Neuronal stem cell (in vitro differentiated cells): Measurements from ENCODE around the gene MYL10.
A peak's percentile ranks its signal among the peaks of the same experiment; 100 is the strongest.

Experiments used
- DNase-seq: peaks from one replicate; pipeline ENCODE4 v3.0.0-alpha.2; 2013; ENCODE audit warnings: low spot score
- H2AFZ ChIP-seq: one replicate; pipeline ENCODE4 v1.6.1; 2013; ENCODE audit warnings: mild to moderate bottlenecking, low read length, inconsistent platforms
- H2AK5ac ChIP-seq: 2 replicates; pipeline ENCODE4 v1.6.1; 2013; ENCODE audit warnings: low read depth, mild to moderate bottlenecking, inconsistent platforms, low read length, moderate library complexity, mixed read lengths
- H2BK120ac ChIP-seq: 2 replicates; pipeline ENCODE4 v1.6.1; 2013; ENCODE audit warnings: low read depth, mild to moderate bottlenecking, inconsistent platforms, low read length, moderate library complexity, mixed read lengths
- H2BK12ac ChIP-seq: one replicate; pipeline ENCODE4 v1.6.1; 2013; ENCODE audit warnings: low read length, inconsistent platforms
- H2BK15ac ChIP-seq: 2 replicates; pipeline ENCODE4 v1.6.1; 2013; ENCODE audit warnings: mild to moderate bottlenecking, low read length, inconsistent platforms, mixed read lengths
- H2BK5ac ChIP-seq: one replicate; pipeline ENCODE4 v1.6.1; 2013; ENCODE audit warnings: inconsistent platforms, mild to moderate bottlenecking, low read length, moderate library complexity
- H3K14ac ChIP-seq: one replicate; pipeline ENCODE4 v1.6.1; 2013; ENCODE audit warnings: low read length, inconsistent platforms
- H3K18ac ChIP-seq: 2 replicates; pipeline ENCODE4 v1.6.1; 2013; ENCODE audit warnings: low read length, inconsistent platforms
- H3K23ac ChIP-seq: 2 replicates; pipeline ENCODE4 v1.6.1; 2013; ENCODE audit warnings: low read depth, mild to moderate bottlenecking, mixed read lengths, low read length, inconsistent platforms; ENCODE audit not compliant: poor library complexity
- H3K27ac ChIP-seq: replicated peaks from 3 replicates; pipeline ENCODE4 v1.5.1; 2013; ENCODE audit warnings: low read length, inconsistent platforms
- H3K27me3 ChIP-seq, 3 experiments: 2 replicates each; pipeline ENCODE4 v1.6.1; 2013; ENCODE audit warnings: low read length in 3 of 3, mild to moderate bottlenecking in 2 of 3, inconsistent platforms in 1 of 3, low read depth in 1 of 3, mixed read lengths in 1 of 3, moderate library complexity in 1 of 3; ENCODE audit not compliant: control insufficient read depth in 3 of 3, insufficient read depth in 3 of 3
- H3K36me3 ChIP-seq, 2 donors: replicated peaks in 1 of 2; 2 replicates each; pipeline ENCODE4 v1.6.1; 2013; ENCODE audit warnings: low read length in 2 of 2; ENCODE audit not compliant: control insufficient read depth in 2 of 2, insufficient read depth in 2 of 2
- H3K4ac ChIP-seq: 2 replicates; pipeline ENCODE4 v1.6.1; 2013; ENCODE audit warnings: inconsistent platforms, mild to moderate bottlenecking, low read length, moderate library complexity
- H3K4me1 ChIP-seq, 2 donors: 1 replicate in 1 of 2; 2 replicates in 1 of 2; pipeline ENCODE4 v1.6.1; 2013; ENCODE audit warnings: low read length in 2 of 2, low read depth in 1 of 2; ENCODE audit not compliant: control insufficient read depth in 2 of 2, insufficient read depth in 1 of 2
- H3K4me2 ChIP-seq: one replicate; pipeline ENCODE4 v1.6.1; 2013; ENCODE audit warnings: mild to moderate bottlenecking, low read length, inconsistent platforms; ENCODE audit not compliant: insufficient read depth, poor library complexity, severe bottlenecking
- H3K4me3 ChIP-seq, 2 donors: 2 replicates each; pipeline ENCODE4 v1.5.1; 2013; ENCODE audit warnings: low read length in 2 of 2, mild to moderate bottlenecking in 2 of 2, inconsistent platforms in 1 of 2, moderate library complexity in 1 of 2
- H3K79me1 ChIP-seq: one replicate; pipeline ENCODE4 v1.6.1; 2013; ENCODE audit warnings: low read depth, mild to moderate bottlenecking, inconsistent platforms, low read length, moderate library complexity
- H3K9ac ChIP-seq: one replicate; pipeline ENCODE4 v1.6.1; 2013; ENCODE audit warnings: mild to moderate bottlenecking, low read depth, low read length, inconsistent platforms; ENCODE audit not compliant: poor library complexity
- H3K9me3 ChIP-seq, 2 donors: replicated peaks in 1 of 2; 2 replicates each; pipeline versions ENCODE3 to v1.6.1; 2013; ENCODE audit warnings: low read length in 2 of 2, mild to moderate bottlenecking in 2 of 2, inconsistent platforms in 1 of 2, low read depth in 1 of 2, mixed read lengths in 1 of 2, moderate library complexity in 1 of 2; ENCODE audit not compliant: control insufficient read depth in 2 of 2, insufficient read depth in 1 of 2
- H4K8ac ChIP-seq: one replicate; pipeline ENCODE4 v1.6.1; 2013; ENCODE audit warnings: low read depth, mild to moderate bottlenecking, inconsistent platforms, low read length, moderate library complexity
- H4K91ac ChIP-seq: one replicate; pipeline ENCODE4 v1.6.1; 2013; ENCODE audit warnings: low read length, low read depth, mild to moderate bottlenecking, inconsistent platforms; ENCODE audit not compliant: poor library complexity
- WGBS, 2 donors: extraction: QIAGEN DNeasy Blood & Tissue Kit; methylation state at CpG; one replicate each; pipeline ENCODE4 v1.1.7; 2013; ENCODE audit warnings: missing lambda C conversion rate in 2 of 2, mixed read lengths in 1 of 2; ENCODE audit not compliant: insufficient read length in 2 of 2, insufficient replicate concordance in 1 of 2; ENCODE audit errors: extremely low coverage in 2 of 2; 5-methylcytosine and 5-hydroxymethylcytosine counted together

Gene MYL10

GRCh38 chr7:101622609-101623173, 6.4 kb downstream of the MYL10 start:
- WGBS, 2 donors, result no CpG with 5 or more reads among the region's 15 CpGs

GRCh38 chr7:101620991-101621390, 8.1 kb downstream of the MYL10 start:
- Histone ChIP-seq H3K79me1 (peaks cover 1% of the 10 kb centered on the region), H3K9me3 (no peaks in the 10 kb centered on the region), H4K91ac (no peak overlapping the region), H3K4me1 (peaks cover 6 to 18% of the 10 kb centered on the region in 2 donors), H3K4me2 (no peak overlapping the region), H3K27ac (no peak overlapping the region), H3K4me3 (no peak overlapping the region), H2AFZ (no peak overlapping the region), H3K23ac (no peak overlapping the region), H3K18ac (no peak overlapping the region), H3K14ac (no peak overlapping the region), H3K9ac (no peak overlapping the region), H3K27me3 (peaks cover 0 to 31% (median 0%) of the 10 kb centered on the region in 3 experiments), H2BK12ac (no peak overlapping the region), H3K4ac (no peak overlapping the region), H3K36me3 (no peaks in the 10 kb centered on the region), H2AK5ac (no peak overlapping the region), H2BK120ac (no peak overlapping the region), H2BK15ac (no peak overlapping the region), H4K8ac (no peak overlapping the region), H2BK5ac (no peak overlapping the region)
- no peak for DNase-seq
- no CpG with 5 or more reads among the region's 10 CpGs for WGBS, 2 donors

More at GRCh38 chr7:101622609-101623173, 6.4 kb downstream of the MYL10 start:
- Histone ChIP-seq H3K14ac (no peak overlapping the region), H3K18ac (peak overlapping the region; percentile 79), H3K23ac (peak overlapping the region; percentile 11), H2BK15ac (peak overlapping the region; percentile 79), H2AFZ (no peak overlapping the region), H3K27me3 (peaks cover 0 to 32% (median 0%) of the 10 kb centered on the region in 3 experiments), H2BK12ac (peak overlapping the region; percentile 77), H3K4me2 (no peak overlapping the region), H3K4me3 (no peak overlapping the region), H4K8ac (no peak overlapping the region), H3K9me3 (no peaks in the 10 kb centered on the region), H3K4me1 (peaks cover 10 to 18% of the 10 kb centered on the region in 2 donors), H2AK5ac (peak overlapping the region; percentile 96), H3K36me3 (no peaks in the 10 kb centered on the region), H3K4ac (peak overlapping the region; percentile 67), H3K27ac (no peak overlapping the region), H3K79me1 (peaks cover 1% of the 10 kb centered on the region), H2BK120ac (no peak overlapping the region), H3K9ac (no peak overlapping the region), H4K91ac (no peak overlapping the region), H2BK5ac (peak overlapping the region; percentile 1)
- no peak for DNase-seq

GRCh38 chr7:101620395-101620794, 8.7 kb downstream of the MYL10 start:
- Histone ChIP-seq H2AFZ (no peak overlapping the region), H3K4me2 (no peak overlapping the region), H4K8ac (no peak overlapping the region), H3K9ac (no peak overlapping the region), H3K9me3 (no peaks in the 10 kb centered on the region), H2BK5ac (no peak overlapping the region), H3K79me1 (peaks cover 1% of the 10 kb centered on the region), H3K4ac (no peak overlapping the region), H3K27me3 (peaks cover 0 to 34% (median 0%) of the 10 kb centered on the region in 3 experiments), H4K91ac (no peak overlapping the region), H3K36me3 (no peaks in the 10 kb centered on the region), H3K18ac (no peak overlapping the region), H3K23ac (no peak overlapping the region), H2BK120ac (no peak overlapping the region), H3K14ac (no peak overlapping the region), H2AK5ac (no peak overlapping the region), H3K27ac (no peak overlapping the region), H3K4me3 (no peak overlapping the region), H3K4me1 (peaks cover 4 to 18% of the 10 kb centered on the region in 2 donors), H2BK15ac (no peak overlapping the region), H2BK12ac (no peak overlapping the region)
- WGBS, 2 donors, result no CpG with 5 or more reads among the region's 4 CpGs
- no peak for DNase-seq

- Histone ChIP-seq H3K4me2 (no peak overlapping the region), H3K14ac (peak overlapping the region; percentile 87), H2BK15ac (peak overlapping the region; percentile 49), H3K9me3 (no peaks in the 10 kb centered on the region), H3K9ac (no peak overlapping the region), H2AK5ac (peak overlapping the region; percentile 92), H3K4ac (no peak overlapping the region), H3K79me1 (peaks cover 4% of the 10 kb centered on the region), H2BK12ac (no peak overlapping the region), H4K91ac (no peak overlapping the region), H3K23ac (peak overlapping the region; percentile 81), H2BK120ac (no peak overlapping the region), H2BK5ac (no peak overlapping the region), H4K8ac (no peak overlapping the region), H3K18ac (peak overlapping the region; percentile 41), H3K27me3 (peaks cover 0 to 35% (median 0%) of the 10 kb centered on the region in 3 experiments), H3K4me1 (peaks cover 0 to 6% of the 10 kb centered on the region in 2 donors), H3K36me3 (no peaks in the 10 kb centered on the region), H2AFZ (peak overlapping the region; percentile 64), H3K27ac (no peak overlapping the region), H3K4me3 (no peak overlapping the region)
- WGBS, 2 donors, result no CpG with 5 or more reads among the region's 8 CpGs
- DNase-seq, result no peak
These were observed 10.2 kb downstream of the MYL10 start for GRCh38 chr7:101618916-101619315.
